ENCODE results near the gene SPEM2. TPM values are rescaled to one million over a fixed set of nuclear protein-coding genes. Genes with fewer than 3 reads are reported as not detected.

SPEM2 gene
- total RNA-seq: not detected in 2 replicates

DNA sequence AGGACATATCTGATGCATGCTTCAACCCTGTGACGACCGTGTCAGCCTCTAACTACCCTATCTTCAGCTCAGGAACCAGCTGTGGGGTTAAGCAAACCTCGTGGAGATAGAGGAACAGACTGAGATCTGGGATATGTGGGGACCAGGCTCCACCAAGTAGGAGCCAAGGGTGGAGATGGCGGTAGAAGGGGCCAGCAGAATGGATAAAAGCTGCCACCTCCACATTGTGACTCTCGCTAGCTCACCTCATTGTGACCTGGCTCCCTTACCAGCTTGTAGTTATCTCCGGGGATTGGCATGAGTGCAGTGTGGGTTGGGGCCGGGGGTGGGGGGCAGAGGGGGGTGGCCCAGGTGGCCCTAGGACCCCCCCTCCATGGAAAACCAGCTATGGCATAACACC lies at the start of gene SPEM2:
TSS of gene SPEM2 (plus strand) at position 301 of the 400 bp plus-strand sequence. CDS start at position 374, 73 bp downstream.

DNA sequence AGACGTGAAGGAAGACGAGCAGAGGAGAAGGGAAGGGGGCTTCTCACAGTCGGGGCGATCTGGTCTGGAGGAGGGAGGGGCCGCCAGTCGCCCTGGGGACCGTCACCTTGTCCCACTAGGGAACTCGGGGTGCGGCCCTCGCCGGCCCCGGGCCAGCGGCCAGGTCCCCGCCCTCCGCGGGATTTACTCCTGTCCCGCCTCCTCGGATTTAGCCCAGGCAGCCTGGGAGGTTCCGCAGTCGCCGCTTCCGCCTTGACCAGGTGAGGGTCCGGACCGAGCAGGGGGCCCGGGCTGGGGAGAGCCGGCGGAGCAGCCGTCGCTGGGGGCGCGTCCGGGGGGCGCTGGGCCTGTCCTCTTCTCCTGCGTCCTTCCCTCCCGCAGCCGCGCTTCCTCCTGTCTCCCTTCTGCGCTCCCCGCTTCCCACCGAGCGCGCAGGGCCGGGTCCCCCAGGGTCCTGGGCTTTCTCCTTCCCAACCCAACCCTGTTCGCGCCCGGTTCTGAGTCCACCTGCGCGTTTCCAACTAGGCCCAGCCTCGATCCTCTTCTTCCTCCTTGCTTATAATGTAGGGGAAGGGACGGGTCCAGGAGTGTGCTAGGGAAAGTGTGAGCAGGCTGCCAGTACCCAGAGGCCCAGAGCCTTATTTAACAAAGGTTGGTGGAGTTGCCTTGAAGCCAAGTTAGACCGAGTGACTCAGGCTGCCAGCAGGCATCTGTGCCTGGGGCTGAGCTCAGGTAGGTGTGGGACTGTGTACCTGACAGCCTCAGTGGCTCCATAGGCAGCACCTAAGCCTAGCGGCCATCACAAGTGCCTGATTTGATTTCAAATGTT lies 44.3 kb upstream of the SPEM2 start, which contains the start of gene TNK1:
TSS of gene TNK1 (plus strand) at position 235 of the 829 bp plus-strand sequence. CDS start 1,838 bp downstream, outside the sequence.

DNA sequence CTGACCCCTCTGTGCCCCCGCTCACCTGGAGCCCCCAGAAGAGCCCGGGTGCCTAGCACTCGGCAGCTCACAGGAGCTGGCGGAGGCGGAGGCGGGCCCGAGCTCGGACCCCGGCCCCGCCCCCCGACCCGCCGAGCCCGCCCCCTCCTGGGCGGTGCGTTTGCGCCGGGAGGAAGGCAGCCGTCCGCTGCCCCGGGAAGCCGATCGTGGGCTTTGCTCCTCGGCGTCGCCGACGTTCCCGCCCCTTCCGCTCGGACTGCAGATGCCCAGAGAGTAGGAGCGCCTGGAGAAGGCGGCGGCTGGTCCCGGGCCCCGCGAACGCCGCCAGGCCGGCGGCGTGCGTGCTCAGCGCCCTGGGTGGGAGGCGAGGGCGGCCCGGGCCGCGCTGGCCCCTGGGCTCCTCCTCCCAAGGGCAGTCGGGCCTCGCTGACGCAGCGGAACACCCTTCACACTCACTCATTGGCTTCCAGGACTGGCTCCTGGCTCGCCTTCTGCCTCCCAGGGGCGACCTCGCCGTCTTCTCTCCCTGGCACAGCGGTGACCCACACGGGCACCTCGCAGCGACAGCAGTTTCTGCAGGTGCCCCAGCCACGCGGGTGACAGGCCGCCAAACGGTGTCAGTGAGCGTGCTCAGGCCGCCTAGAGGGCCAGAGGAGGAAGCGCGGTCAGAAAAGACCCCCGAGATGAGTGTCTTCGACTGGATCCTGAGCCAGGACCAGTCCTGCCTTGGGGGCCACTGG lies 30.8 kb upstream of the SPEM2 start, which contains the start of gene PLSCR3:
TSS of gene PLSCR3 (minus strand) at position 74 of the 740 bp plus-strand sequence. CDS start 415 bp downstream, outside the sequence.

DNA sequence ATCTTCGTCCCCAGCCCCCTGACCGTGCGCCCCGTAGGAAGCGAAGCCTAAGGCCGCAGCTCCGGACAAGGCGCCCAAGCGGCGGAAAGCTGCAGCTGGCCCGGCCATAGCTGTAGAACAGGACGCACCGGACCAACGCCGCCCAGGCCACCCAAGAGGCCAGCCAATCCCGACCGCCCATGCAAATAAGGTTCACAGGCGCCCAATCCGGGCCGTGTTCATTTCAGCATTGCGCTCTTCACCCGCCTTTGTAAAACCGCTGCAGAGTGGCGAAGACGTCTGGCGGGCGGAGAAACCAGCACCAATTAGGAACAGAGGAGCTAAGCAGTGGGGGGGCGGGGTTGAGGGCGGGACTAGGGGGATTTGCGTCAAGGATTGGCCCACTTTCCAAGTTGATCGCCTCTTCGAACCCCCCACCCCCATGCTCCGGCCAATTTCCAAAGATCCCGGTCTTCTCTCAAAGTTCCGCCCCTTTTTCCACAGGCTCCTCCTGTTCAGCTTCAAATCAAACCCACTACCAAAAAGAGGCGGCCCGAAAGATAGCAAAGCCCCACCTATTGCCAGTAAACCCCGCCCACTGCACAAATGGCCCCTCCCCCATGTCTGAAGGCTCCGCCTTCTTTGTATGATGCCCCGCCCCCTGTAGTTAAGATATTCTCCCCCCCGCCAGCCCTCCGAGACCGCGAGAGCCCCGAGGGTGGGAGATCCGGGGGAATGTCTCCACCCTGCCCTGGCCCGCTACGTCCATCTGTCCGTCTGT lies 21.3 kb upstream of the SPEM2 start, which contains the start of gene TMEM256:
TSS of gene TMEM256 (minus strand) at position 121 of the 760 bp plus-strand sequence. CDS start at position 108, 13 bp downstream.

DNA sequence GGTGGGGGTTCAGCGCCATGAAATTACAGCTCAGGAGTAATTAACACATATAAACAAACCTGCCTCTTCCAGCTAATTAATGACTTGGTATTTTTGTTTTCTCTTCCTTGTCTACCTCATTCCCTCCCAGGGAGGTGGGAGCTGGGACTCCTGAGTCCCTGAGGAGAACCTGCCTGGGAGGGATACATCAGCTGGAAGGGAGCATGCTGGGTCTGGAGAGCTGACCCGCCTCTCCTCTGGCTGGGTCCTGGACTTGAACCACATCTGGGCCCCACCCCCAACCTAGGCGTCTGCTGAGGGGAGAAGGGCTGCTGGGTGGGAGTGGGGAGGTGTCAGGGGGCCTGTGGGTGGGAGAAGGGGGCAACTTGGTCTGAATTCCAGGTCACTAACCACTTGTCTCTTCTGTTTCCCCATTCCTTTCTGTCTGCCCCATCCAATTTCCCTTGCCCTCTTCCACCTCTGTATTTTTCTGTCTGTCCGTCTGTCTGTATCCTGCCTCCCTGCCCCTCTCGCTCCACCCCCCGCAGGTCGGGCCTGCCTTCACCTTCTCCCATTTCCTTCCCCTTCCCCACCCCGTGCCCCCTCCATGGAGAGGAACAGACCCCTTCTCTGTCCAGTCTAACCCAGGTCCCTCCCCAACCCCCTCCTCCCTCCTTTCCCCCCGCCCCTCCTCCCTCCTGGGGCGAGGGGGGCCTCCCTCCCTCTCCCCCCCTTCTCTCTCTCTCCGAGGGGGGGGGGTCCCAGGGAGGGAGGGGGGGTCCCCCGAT lies 17.7 kb upstream of the SPEM2 start, which contains the start of gene NLGN2:
TSS of gene NLGN2 (plus strand) at position 361 of the 767 bp plus-strand sequence. CDS start 411 bp downstream, outside the sequence.

DNA sequence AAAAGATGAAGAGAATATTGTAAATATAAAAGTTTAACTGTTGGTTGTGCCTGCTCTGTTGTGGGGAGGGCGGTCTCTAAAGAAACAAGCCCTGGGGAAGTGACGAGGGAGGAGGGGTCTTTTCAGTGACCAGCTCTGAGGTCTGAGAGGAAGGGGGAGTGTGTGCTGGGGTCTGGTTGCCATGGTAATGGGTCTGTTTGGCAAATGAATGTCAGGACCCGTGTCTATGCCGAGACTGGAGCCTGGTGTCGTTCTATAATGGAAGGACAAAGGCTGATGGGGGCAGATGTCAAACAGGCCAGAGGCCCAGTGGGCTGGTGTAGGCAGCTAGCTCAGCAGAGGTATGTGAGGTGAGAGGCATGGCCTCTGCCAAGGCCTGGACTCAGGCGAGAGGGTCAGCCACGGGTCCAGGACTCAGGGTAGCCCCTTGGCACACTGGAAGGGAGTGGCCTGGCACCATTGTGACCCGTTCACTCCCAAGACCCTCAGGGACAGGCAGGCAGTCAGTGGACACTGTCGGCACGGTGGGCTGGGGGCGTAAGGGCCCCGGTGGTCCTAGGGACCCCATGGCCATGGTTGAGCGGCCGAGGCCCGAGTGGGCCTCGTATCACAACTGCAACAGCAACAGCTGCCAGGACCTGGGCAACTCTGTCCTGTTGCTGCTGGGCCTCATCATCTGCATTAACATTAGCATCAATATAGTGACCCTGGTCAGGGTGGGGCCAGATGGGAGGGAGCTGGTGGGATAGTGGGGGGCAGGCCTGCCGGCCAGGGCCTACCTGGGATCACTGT lies 5.4 kb upstream of the SPEM2 start, which contains the start of gene SPEM1:
TSS of gene SPEM1 (plus strand) at position 506 of the 792 bp plus-strand sequence. CDS start at position 567, 61 bp downstream.

DNA sequence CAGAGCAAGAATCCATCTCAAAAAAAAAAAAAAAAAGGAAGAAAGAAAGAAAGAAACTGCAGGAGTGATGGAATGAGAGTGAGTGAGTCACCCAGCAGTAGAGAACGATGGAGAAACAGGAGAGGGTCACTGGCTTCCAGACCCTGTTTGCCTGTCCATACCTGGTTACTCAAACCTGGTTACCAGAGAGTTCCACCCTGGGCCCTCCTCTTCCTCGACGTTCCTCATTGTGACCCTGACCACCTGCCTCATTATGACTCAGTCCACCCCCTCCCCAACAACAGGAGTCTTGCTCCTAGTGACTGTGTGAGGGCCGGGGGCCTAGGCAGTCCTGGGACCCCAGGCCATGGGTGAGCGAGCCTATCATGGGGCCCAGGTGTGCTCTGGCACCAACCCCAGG lies 3.1 kb downstream of the SPEM2 start, which contains the start of gene SPEM3:
TSS of gene SPEM3 (plus strand) at position 301 of the 400 bp plus-strand sequence. CDS start at position 347, 46 bp downstream.

DNA sequence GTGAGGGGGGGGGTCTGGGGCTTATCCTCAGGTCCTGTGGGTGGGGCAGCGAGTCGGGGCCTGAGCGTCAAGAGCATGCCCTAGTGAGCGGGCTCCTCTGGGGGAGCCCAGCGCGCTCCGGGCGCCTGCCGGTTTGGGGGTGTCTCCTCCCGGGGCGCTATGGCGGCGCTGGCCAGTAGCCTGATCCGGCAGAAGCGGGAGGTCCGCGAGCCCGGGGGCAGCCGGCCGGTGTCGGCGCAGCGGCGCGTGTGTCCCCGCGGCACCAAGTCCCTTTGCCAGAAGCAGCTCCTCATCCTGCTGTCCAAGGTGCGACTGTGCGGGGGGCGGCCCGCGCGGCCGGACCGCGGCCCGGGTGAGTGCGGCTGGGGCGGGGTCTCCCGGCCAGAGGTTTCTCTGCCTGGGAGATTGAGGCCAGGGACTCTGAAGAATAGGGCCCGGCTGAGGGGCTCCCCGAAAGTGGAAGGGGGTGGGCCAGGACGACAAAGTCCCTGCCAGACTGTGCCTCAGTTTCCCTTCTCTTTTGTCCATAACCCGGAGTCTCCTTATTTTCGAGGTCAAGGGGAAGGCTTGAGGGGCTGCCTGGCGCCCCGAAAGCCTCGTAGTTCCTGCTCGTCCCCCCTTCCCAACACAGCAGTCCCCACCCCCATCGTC lies 14.2 kb downstream of the SPEM2 start, which contains the start of gene FGF11:
TSS of gene FGF11 (plus strand) at position 51 of the 651 bp plus-strand sequence. CDS start at position 160, 109 bp downstream.

DNA sequence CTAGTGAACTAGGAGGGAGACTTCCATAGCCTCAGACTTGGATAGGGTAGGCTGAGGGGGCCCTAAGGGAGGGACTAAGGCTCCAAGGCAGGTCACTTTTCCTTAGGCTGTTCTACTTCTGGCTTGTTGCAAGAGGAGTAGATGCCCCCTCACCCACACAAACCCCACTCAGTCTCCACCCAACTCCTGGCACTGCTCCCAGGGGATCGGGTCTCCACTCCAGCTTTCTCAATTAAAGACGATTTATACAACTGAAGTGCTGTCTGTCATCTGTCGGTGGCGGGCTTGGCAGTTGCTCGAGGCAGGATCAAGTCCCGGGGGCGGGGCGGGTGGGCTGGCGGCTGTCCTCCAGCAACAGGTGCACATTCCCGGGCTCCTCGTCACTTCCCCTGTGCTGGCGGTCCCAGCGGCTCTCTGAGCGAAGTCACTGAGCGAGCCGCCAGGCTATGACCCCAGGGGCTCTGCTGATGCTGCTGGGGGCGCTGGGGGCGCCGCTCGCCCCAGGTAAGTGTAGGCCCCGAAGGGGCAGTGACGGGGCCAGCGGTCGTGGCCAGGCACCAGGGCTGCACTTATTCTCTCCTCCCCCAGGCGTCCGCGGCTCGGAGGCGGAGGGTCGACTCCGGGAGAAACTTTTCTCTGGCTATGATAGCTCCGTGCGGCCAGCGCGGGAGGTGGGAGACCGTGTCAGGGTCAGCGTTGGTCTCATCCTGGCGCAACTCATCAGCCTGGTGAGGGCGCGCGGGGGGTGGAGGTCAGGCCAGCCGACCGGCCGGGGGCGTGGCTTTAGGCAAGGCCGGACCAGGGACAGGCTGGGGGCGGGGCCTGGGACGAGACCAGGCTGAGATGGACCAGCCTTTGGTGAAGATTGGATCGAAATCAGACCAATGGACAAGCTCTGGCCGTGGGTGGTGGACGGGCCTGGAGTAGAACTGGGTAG lies 19.5 kb downstream of the SPEM2 start, which contains the start of gene CHRNB1:
TSS of gene CHRNB1 (plus strand) at position 380 of the 937 bp plus-strand sequence. CDS start at position 447, 67 bp downstream.

Other genes with a start within 250 kb of the SPEM2 start
- 0.24 and 0.25 TPM in 2 replicates for gene ASGR1, start 246.2 kb upstream of the SPEM2 start, total RNA-seq
- 17.7 and 21.6 TPM in 2 replicates for gene DLG4, start 205.8 kb upstream of the SPEM2 start, total RNA-seq
- 281 and 473 TPM in 2 replicates for gene ACADVL, start 205.7 kb upstream of the SPEM2 start, total RNA-seq
- gene DVL2, start 191.1 kb upstream of the SPEM2 start, total RNA-seq: 31.5 and 44.1 TPM in 2 replicates
- gene PHF23, start 186.2 kb upstream of the SPEM2 start, total RNA-seq: 38.6 and 48.0 TPM in 2 replicates
- gene GABARAP, start 183.2 kb upstream of the SPEM2 start, total RNA-seq: 318 and 677 TPM in 2 replicates
- gene CTDNEP1, start 173.9 kb upstream of the SPEM2 start, total RNA-seq: 78.3 and 99.5 TPM in 2 replicates
- gene ELP5, start 173.4 kb upstream of the SPEM2 start, total RNA-seq: 30.1 and 41.1 TPM in 2 replicates
- gene CLDN7, start 163.1 kb upstream of the SPEM2 start, total RNA-seq: 2.0 TPM in 1 of 2 replicates, not detected in the other
- 0.05 TPM in 1 of 2 replicates, not detected in the other for gene SLC2A4, start 143.9 kb upstream of the SPEM2 start, total RNA-seq
- gene YBX2, start 131.0 kb upstream of the SPEM2 start, total RNA-seq: 0.06 TPM in 1 of 2 replicates, not detected in the other
- gene EIF5A, start 118.0 kb upstream of the SPEM2 start, total RNA-seq: 259 and 332 TPM in 2 replicates
- 29.9 and 34.0 TPM in 2 replicates for gene GPS2, start 110.3 kb upstream of the SPEM2 start, total RNA-seq
- gene NEURL4, start 96.3 kb upstream of the SPEM2 start, total RNA-seq: 6.4 and 12.7 TPM in 2 replicates
- gene ACAP1, start 89.1 kb upstream of the SPEM2 start, total RNA-seq: 0.73 TPM in 1 of 2 replicates, not detected in the other
- 11.9 and 14.6 TPM in 2 replicates for gene KCTD11, start 73.5 kb upstream of the SPEM2 start, total RNA-seq
- not detected in 2 replicates for gene TMEM95, start 70.5 kb upstream of the SPEM2 start, total RNA-seq
- 0.05 TPM in 1 of 2 replicates, not detected in the other for gene TNK1, start 44.5 kb upstream of the SPEM2 start, total RNA-seq
- gene PLSCR3, start 31.1 kb upstream of the SPEM2 start, total RNA-seq: 48.7 and 57.0 TPM in 2 replicates
- 42.9 and 68.5 TPM in 2 replicates for gene TMEM256, start 21.5 kb upstream of the SPEM2 start, total RNA-seq
- gene NLGN2, start 17.8 kb upstream of the SPEM2 start, total RNA-seq: 20.6 and 23.5 TPM in 2 replicates
- gene SPEM1, start 5.3 kb upstream of the SPEM2 start, total RNA-seq: not detected in 2 replicates
- not detected in 2 replicates for gene SPEM3, start 3.2 kb downstream of the SPEM2 start, total RNA-seq
- 0.62 and 2.1 TPM in 2 replicates for gene TMEM102, start 9.8 kb downstream of the SPEM2 start, total RNA-seq
- gene FGF11, start 13.9 kb downstream of the SPEM2 start, total RNA-seq: 1.1 and 1.2 TPM in 2 replicates
- 2.5 and 4.8 TPM in 2 replicates for gene CHRNB1, start 19.4 kb downstream of the SPEM2 start, total RNA-seq
- 25.5 and 32.9 TPM in 2 replicates for gene ZBTB4, start 54.0 kb downstream of the SPEM2 start, total RNA-seq
- not detected in 2 replicates for gene SLC35G6, start 55.8 kb downstream of the SPEM2 start, total RNA-seq
- 67.3 and 74.0 TPM in 2 replicates for gene POLR2A, start 58.8 kb downstream of the SPEM2 start, total RNA-seq
- 14.6 and 15.0 TPM in 2 replicates for gene TNFSF12, start 123.4 kb downstream of the SPEM2 start, total RNA-seq
- gene TNFSF13, start 133.1 kb downstream of the SPEM2 start, total RNA-seq: 3.2 and 8.0 TPM in 2 replicates
- 30.5 and 32.1 TPM in 2 replicates for gene SENP3, start 136.3 kb downstream of the SPEM2 start, total RNA-seq
- 25.7 and 31.7 TPM in 2 replicates for gene CD68, start 154.0 kb downstream of the SPEM2 start, total RNA-seq
- gene MPDU1, start 158.2 kb downstream of the SPEM2 start, total RNA-seq: 62.5 and 77.8 TPM in 2 replicates
- 0.20 and 0.25 TPM in 2 replicates for gene SOX15, start 164.5 kb downstream of the SPEM2 start, total RNA-seq
- gene FXR2, start 189.3 kb downstream of the SPEM2 start, total RNA-seq: 20.4 and 24.7 TPM in 2 replicates
- gene SAT2, start 202.2 kb downstream of the SPEM2 start, total RNA-seq: 131 and 141 TPM in 2 replicates
- 0.81 and 0.83 TPM in 2 replicates for gene SHBG, start 204.5 kb downstream of the SPEM2 start, total RNA-seq
- 0.10 and 0.12 TPM in 2 replicates for gene ATP1B2, start 225.3 kb downstream of the SPEM2 start, total RNA-seq